Omental fat pad (tissue), 4 donors: Measurements from ENCODE around the gene DMBX1. TPM values are rescaled to one million over a fixed set of nuclear protein-coding genes. Genes with fewer than 3 reads are reported as not detected.

Experiments used
- ATAC-seq: fragments of 150-250 bp; one replicate; pipeline ENCODE4 v1.9.1; 2016; ENCODE audit warnings: mild to moderate bottlenecking, moderate library complexity; ENCODE audit not compliant: low FRiP score
- DNase-seq: peaks from one replicate; pipeline ENCODE4 v3.0.0-alpha.2; 2019; ENCODE audit warnings: low spot score
- CTCF ChIP-seq, 3 donors: fragments of 450-650 bp; IDR thresholded peaks; one replicate each; pipeline ENCODE4 v1.5.1; 2016 to 2017; ENCODE audit warnings: antibody characterized with exemption in 3 of 3, mild to moderate bottlenecking in 3 of 3, moderate library complexity in 2 of 3
- total RNA-seq, 4 donors: library from RNA; depleted of rRNA; stranded (reverse); fragments of >200 nt; gene quantifications; one replicate each; pipeline ENCODE4 v1.1.0, GENCODE V29; 2016

DMBX1 gene
- total RNA-seq, 4 donors from 2014 or later, result not detected

GRCh38 chr1:46536527-46536926 lies 46.9 kb downstream of the DMBX1 start:
- ATAC-seq, result no peak
- no peak for DNase-seq
- TF ChIP-seq CTCF (IDR thresholded peaks at IDR 0.05), result no peak

- ATAC-seq, result no peak
- no peak for DNase-seq
- no peak for TF ChIP-seq CTCF (IDR thresholded peaks at IDR 0.05)
Observed at GRCh38 chr1:46537651-46538050, 48.0 kb downstream of the DMBX1 start.

- TF ChIP-seq CTCF (IDR thresholded peaks at IDR 0.05), result no peak
- no peak for DNase-seq
- no peak for ATAC-seq
Observed at GRCh38 chr1:46538147-46538546, 48.5 kb downstream of the DMBX1 start.

Other genes with a start within 250 kb of the DMBX1 start
- gene RAD54L, start 242.1 kb upstream of the DMBX1 start, total RNA-seq, result 1 to 10 TPM in 1 of 4 donors, under 1 TPM in 1, not detected in 2; 0.28 to 1.4 TPM
- 100 to 1,000 TPM in 1 of 4 donors, 10 to 100 TPM in 3; 65.3 to 108 (median 73.2) TPM for gene LRRC41, start 186.2 kb upstream of the DMBX1 start, total RNA-seq
- gene UQCRH, start 186.1 kb upstream of the DMBX1 start, total RNA-seq, result 100 to 1,000 TPM; 398 to 609 (median 515) TPM
- gene NSUN4, start 149.0 kb upstream of the DMBX1 start, total RNA-seq, result 10 to 100 TPM; 19.5 to 26.3 (median 22.2) TPM
- 10 to 100 TPM; 11.5 to 36.4 (median 20.3) TPM for gene FAAH, start 95.5 kb upstream of the DMBX1 start, total RNA-seq
- gene KNCN, start 61.8 kb downstream of the DMBX1 start, total RNA-seq, result not detected
- gene MKNK1, start 114.4 kb downstream of the DMBX1 start, total RNA-seq, result 10 to 100 TPM; 46.1 to 81.2 (median 67.6) TPM
- 10 to 100 TPM; 24.7 to 30.0 (median 28.9) TPM for gene MOB3C, start 127.0 kb downstream of the DMBX1 start, total RNA-seq
- 10 to 100 TPM; 33.1 to 83.6 (median 57.0) TPM for gene ATPAF1, start 178.5 kb downstream of the DMBX1 start, total RNA-seq
- not detected for gene TEX38, start 182.0 kb downstream of the DMBX1 start, total RNA-seq
- 100 to 1,000 TPM in 2 of 4 donors, 10 to 100 TPM in 2; 91.4 to 144 (median 103) TPM for gene EFCAB14, start 229.3 kb downstream of the DMBX1 start, total RNA-seq